A549 (cell line): ENCODE measurements around the gene CEL. TPM values are rescaled to one million over a fixed set of nuclear protein-coding genes. Genes with fewer than 3 reads are reported as not detected.

Experiments used
- ATAC-seq, 2 experiments: fragments of 200-7000 bp in 1 of 2; fragments of >200 bp in 1 of 2; cut with Nextera tagmentation in 1 of 2; cut with Tn5 transposase in 1 of 2; 3 replicates each; pipeline versions ENCODE4 v1.8.0 to v1.9.1; 2018 to 2020; ENCODE audit warnings: mild to moderate bottlenecking in 1 of 2, moderate library complexity in 1 of 2
- CTCF ChIA-PET: fragments of 300-600 bp; sonication (Branson Sonifier 250); formaldehyde crosslinking; extraction: SDS; loops from one replicate; lab custom pipeline; 2021; ENCODE audit warnings: antibody characterized with exemption, inconsistent platforms; lab: Yijun Ruan, JAX
- POLR2A ChIA-PET: fragments of 350-600 bp; formaldehyde crosslinking; extraction: SDS; loops from one replicate; lab custom pipeline; 2021; ENCODE audit warnings: antibody characterized with exemption, inconsistent platforms; lab: Yijun Ruan, JAX
- DNase-seq, 2 experiments: peaks; one replicate each; pipeline versions ENCODE4 v3.0.0 to v3.0.0-alpha.2; 2011 to 2016; ENCODE audit warnings: low read depth in 1 of 2, low spot score in 1 of 2
- FAIRE-seq: peaks from 2 replicates; lab custom pipeline; 2011; peaks lifted over from hg19 to GRCh38; lab: Jason Lieb, UNC
- H3K27ac ChIP-seq, 2 experiments: fragments of >200 bp; sonication (Bioruptor Twin); formaldehyde crosslinking; 3 replicates each; pipeline ENCODE4 v1.5.1; 2016 to 2017
- H3K4me1 ChIP-seq: fragments of >200 bp; sonication (Bioruptor Twin); formaldehyde crosslinking; 3 replicates; pipeline ENCODE4 v1.6.1; 2016
- H3K4me2 ChIP-seq: fragments of >200 bp; sonication (Bioruptor Twin); formaldehyde crosslinking; 3 replicates; pipeline ENCODE4 v1.6.1; 2016
- H3K4me3 ChIP-seq: fragments of >200 bp; sonication (Bioruptor Twin); formaldehyde crosslinking; 3 replicates; pipeline ENCODE4 v1.5.1; 2016
- H3K9me3 ChIP-seq: fragments of >200 bp; sonication (Bioruptor Twin); formaldehyde crosslinking; 3 replicates; pipeline ENCODE4 v1.6.1; 2016
- CEBPB ChIP-seq, 2 experiments: fragments of >200 bp in 1 of 2; sonication (Bioruptor Twin) in 1 of 2; formaldehyde crosslinking in 1 of 2; IDR thresholded peaks; 2 replicates each; pipeline ENCODE4 v1.6.1; 2012 to 2016
- CHD2 ChIP-seq: fragments of 150-350 bp; IDR thresholded peaks from 2 replicates; pipeline ENCODE4 v1.6.1; 2014; ENCODE audit warnings: low read length; ENCODE audit not compliant: partially characterized antibody
- EHMT2 ChIP-seq: fragments of 200-600 bp; sonication (generic); IDR thresholded peaks from 2 replicates; pipeline ENCODE4 v1.6.1; 2016; ENCODE audit warnings: antibody characterized with exemption, low read depth, mild to moderate bottlenecking, moderate library complexity
- ESRRA ChIP-seq: fragments of 150-350 bp; IDR thresholded peaks from 2 replicates; pipeline ENCODE4 v1.6.1; 2014; ENCODE audit warnings: mild to moderate bottlenecking, low read length, borderline replicate concordance
- GATA3 ChIP-seq: IDR thresholded peaks from 2 replicates; pipeline ENCODE4 v1.6.1; 2012; ENCODE audit warnings: borderline replicate concordance
- HDAC2 ChIP-seq: fragments of 200-600 bp; sonication (generic); IDR thresholded peaks from 2 replicates; pipeline ENCODE4 v1.6.1; 2016
- HOXA7 ChIP-seq: fragments of 250-450 bp; sonication (Bioruptor Pico); IDR thresholded peaks from 2 replicates; pipeline ENCODE4 v1.5.0; 2020; ENCODE audit warnings: mild to moderate bottlenecking, moderate library complexity
- MAFK ChIP-seq: fragments of 450-650 bp; IDR thresholded peaks from 2 replicates; pipeline ENCODE4 v1.6.1; 2014; ENCODE audit not compliant: partially characterized antibody
- NFE2L2 ChIP-seq: fragments of 150-350 bp; conservative IDR thresholded peaks from 2 replicates; pipeline ENCODE4 v1.6.1; 2014; ENCODE audit warnings: low read length
- NR3C1 ChIP-seq: fragments of >200 bp; sonication (Bioruptor Twin); formaldehyde crosslinking; IDR thresholded peaks from 3 replicates; pipeline ENCODE4 v1.6.1; 2017
- POLR2A ChIP-seq: IDR thresholded peaks from 2 replicates; pipeline ENCODE4 v1.6.1; 2012; ENCODE audit warnings: mild to moderate bottlenecking, low read length
- POLR2AphosphoS2 ChIP-seq: conservative IDR thresholded peaks from 2 replicates; pipeline ENCODE4 v1.6.1; 2012; ENCODE audit warnings: low read length, improper control_type of control experiment, inconsistent platforms
- RARB ChIP-seq: fragments of 250-450 bp; sonication (Bioruptor Pico); IDR thresholded peaks from 2 replicates; pipeline ENCODE4 v1.8.0; 2021; ENCODE audit warnings: mild to moderate bottlenecking, moderate library complexity
- RCOR1 ChIP-seq: fragments of 150-350 bp; IDR thresholded peaks from 2 replicates; pipeline ENCODE4 v1.6.1; 2014; ENCODE audit warnings: antibody characterized with exemption, low read length, low read depth
- SREBF2 ChIP-seq: fragments of 450-650 bp; IDR thresholded peaks from 2 replicates; pipeline ENCODE4 v1.6.1; 2014; ENCODE audit warnings: mild to moderate bottlenecking, moderate library complexity
- WGBS: methylation state at CpG from one replicate; pipeline ENCODE4 v1.1.6; 2017; ENCODE audit errors: missing lambda C conversion rate; 5-methylcytosine and 5-hydroxymethylcytosine counted together
- polyA plus RNA-seq, 4 experiments: library from polyadenylated mRNA; depleted of rRNA in 3 of 4; stranded (reverse); fragments of >200 nt; fragmentation: RNase III in 1 of 4; extraction: RNeasy Plus Mini Kit Qiagen cat#74134 plus additional on column Dnase treatment in 1 of 4; gene quantifications; 2 replicates in 3 of 4; 3 replicates in 1 of 4; pipeline ENCODE4 v1.2.3, GENCODE V29; 2011 to 2017
- TF ChIP-seq, protein P1 (sequence below): IDR thresholded peaks from 2 replicates; pipeline ENCODE4 v1.6.1; 2012
- TF ChIP-seq, protein P2 (sequence below): fragments of 250-450 bp; sonication (Bioruptor Pico); IDR thresholded peaks from 2 replicates; pipeline ENCODE4 v1.5.0; 2021; ENCODE audit warnings: mild to moderate bottlenecking, moderate library complexity, borderline replicate concordance
- TF ChIP-seq, protein P3 (sequence below): fragments of 250-450 bp; sonication (Bioruptor Pico); IDR thresholded peaks from 2 replicates; pipeline ENCODE4 v1.5.0; 2020; ENCODE audit warnings: low read depth, mild to moderate bottlenecking, moderate library complexity
- TF ChIP-seq, protein P4 (sequence below): fragments of >200 bp; sonication (Bioruptor Twin); formaldehyde crosslinking; IDR thresholded peaks from 3 replicates; pipeline ENCODE4 v1.5.1; 2016
- TF ChIP-seq, protein P5 (sequence below): fragments of 150-350 bp; IDR thresholded peaks from 2 replicates; pipeline ENCODE4 v1.6.1; 2014; ENCODE audit warnings: low read depth, mild to moderate bottlenecking, low read length
- TF ChIP-seq, protein P6 (sequence below): fragments of >200 bp; sonication (Bioruptor Twin); formaldehyde crosslinking; IDR thresholded peaks from 3 replicates; pipeline ENCODE4 v1.6.1; 2016
- TF ChIP-seq, protein P7 (sequence below): fragments of >200 bp; sonication (Bioruptor Twin); formaldehyde crosslinking; IDR thresholded peaks from 2 replicates; pipeline ENCODE4 v1.6.1; 2016

Gene CEL
- polyA plus RNA-seq, 2 of the 4 experiments (the other 2 are of a cell fraction), result 0.23 to 0.68 TPM

DNA sequence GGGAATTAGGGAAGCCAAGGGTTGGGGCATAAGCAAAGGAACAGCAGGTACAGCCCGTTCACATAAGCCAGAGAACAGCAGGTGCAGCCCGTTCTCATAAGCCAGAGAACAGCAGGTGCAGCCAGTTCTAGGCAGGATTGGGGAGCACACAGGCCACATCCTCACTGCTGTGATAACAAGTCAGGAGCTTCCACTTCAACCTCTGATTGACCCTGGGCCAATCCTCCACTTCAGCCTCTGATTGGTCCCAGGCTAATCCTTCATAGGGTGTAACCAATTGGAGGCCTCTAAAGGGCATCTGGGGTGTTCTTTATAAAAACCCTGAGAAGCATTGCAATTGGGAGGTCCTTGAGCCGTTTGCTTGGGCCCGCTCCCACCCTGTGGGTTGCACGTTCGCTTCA is 27.5 kb downstream of the CEL start:
- WGBS, result 86% methylated on average over 6 of the region's 6 CpGs
- ATAC-seq (peak in 1 of 2 experiments; percentile 51; a peak in 3 of 6 replicates), FAIRE-seq (no peak), DNase-seq (peak in 1 of 2 experiments; percentile 17)
- ChIA-PET CTCF (interaction anchor here (1.2 to 5.2 kb wide), 6 partner anchors 10 to 97 kb away, joined by 3 to 39 read pairs (median 5); no protein-coding TSS in a partner anchor), POLR2A (no interaction called here)
- H3K9me3 ChIP-seq, result no peaks in the 10 kb centered on the region
- H3K4me1 ChIP-seq, result no peaks in the 10 kb centered on the region
- H3K27ac ChIP-seq, result no peak overlapping the region
- no peak overlapping the region for H3K4me3 ChIP-seq
- TF ChIP-seq, protein P1, sequence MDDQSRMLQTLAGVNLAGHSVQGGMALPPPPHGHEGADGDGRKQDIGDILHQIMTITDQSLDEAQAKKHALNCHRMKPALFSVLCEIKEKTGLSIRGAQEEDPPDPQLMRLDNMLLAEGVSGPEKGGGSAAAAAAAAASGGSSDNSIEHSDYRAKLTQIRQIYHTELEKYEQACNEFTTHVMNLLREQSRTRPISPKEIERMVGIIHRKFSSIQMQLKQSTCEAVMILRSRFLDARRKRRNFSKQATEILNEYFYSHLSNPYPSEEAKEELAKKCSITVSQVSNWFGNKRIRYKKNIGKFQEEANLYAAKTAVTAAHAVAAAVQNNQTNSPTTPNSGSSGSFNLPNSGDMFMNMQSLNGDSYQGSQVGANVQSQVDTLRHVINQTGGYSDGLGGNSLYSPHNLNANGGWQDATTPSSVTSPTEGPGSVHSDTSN, result no peak
- TF ChIP-seq RCOR1 (no peak), ESRRA (no peak), CHD2 (no peak), NR3C1 (no peak), NFE2L2 (no peak), RARB (no peak), SREBF2 (no peak), CEBPB (IDR thresholded peaks at IDR 0.05) (no peak), HDAC2 (no peak), EHMT2 (no peak)
- TF ChIP-seq, protein P2, sequence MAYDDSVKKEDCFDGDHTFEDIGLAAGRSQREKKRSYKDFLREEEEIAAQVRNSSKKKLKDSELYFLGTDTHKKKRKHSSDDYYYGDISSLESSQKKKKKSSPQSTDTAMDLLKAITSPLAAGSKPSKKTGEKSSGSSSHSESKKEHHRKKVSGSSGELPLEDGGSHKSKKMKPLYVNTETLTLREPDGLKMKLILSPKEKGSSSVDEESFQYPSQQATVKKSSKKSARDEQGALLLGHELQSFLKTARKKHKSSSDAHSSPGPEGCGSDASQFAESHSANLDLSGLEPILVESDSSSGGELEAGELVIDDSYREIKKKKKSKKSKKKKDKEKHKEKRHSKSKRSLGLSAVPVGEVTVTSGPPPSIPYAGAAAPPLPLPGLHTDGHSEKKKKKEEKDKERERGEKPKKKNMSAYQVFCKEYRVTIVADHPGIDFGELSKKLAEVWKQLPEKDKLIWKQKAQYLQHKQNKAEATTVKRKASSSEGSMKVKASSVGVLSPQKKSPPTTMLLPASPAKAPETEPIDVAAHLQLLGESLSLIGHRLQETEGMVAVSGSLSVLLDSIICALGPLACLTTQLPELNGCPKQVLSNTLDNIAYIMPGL (CRISPR knock-in tag), result no peak
- TF ChIP-seq, protein P3, sequence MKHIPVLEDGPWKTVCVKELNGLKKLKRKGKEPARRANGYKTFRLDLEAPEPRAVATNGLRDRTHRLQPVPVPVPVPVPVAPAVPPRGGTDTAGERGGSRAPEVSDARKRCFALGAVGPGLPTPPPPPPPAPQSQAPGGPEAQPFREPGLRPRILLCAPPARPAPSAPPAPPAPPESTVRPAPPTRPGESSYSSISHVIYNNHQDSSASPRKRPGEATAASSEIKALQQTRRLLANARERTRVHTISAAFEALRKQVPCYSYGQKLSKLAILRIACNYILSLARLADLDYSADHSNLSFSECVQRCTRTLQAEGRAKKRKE (CRISPR knock-in tag), result no peak
- TF ChIP-seq, protein P4, sequence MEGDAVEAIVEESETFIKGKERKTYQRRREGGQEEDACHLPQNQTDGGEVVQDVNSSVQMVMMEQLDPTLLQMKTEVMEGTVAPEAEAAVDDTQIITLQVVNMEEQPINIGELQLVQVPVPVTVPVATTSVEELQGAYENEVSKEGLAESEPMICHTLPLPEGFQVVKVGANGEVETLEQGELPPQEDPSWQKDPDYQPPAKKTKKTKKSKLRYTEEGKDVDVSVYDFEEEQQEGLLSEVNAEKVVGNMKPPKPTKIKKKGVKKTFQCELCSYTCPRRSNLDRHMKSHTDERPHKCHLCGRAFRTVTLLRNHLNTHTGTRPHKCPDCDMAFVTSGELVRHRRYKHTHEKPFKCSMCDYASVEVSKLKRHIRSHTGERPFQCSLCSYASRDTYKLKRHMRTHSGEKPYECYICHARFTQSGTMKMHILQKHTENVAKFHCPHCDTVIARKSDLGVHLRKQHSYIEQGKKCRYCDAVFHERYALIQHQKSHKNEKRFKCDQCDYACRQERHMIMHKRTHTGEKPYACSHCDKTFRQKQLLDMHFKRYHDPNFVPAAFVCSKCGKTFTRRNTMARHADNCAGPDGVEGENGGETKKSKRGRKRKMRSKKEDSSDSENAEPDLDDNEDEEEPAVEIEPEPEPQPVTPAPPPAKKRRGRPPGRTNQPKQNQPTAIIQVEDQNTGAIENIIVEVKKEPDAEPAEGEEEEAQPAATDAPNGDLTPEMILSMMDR, result no peak
- TF ChIP-seq, protein P5, sequence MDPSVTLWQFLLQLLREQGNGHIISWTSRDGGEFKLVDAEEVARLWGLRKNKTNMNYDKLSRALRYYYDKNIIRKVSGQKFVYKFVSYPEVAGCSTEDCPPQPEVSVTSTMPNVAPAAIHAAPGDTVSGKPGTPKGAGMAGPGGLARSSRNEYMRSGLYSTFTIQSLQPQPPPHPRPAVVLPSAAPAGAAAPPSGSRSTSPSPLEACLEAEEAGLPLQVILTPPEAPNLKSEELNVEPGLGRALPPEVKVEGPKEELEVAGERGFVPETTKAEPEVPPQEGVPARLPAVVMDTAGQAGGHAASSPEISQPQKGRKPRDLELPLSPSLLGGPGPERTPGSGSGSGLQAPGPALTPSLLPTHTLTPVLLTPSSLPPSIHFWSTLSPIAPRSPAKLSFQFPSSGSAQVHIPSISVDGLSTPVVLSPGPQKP, result no peak
- no peak overlapping the region for H3K4me2 ChIP-seq

DNA sequence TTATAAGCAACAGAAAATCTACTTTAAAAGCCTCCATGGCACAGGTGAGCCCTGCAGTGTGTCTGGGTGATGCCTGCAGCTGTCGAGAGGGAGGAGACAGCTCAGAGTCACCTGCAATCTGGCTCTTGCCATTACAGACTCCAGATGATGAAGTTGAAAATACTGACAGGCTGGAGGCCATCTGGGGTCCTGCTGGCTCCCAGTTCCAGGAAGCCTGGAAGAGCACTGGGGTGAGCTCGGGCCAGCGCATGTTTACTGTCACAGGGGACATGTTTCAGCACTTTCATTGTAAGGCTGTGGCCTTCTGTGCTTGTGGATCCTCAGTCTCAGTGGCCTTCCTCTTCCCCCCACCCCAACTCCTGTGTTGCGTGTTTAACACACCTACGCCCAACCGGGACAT is 28.4 kb downstream of the CEL start:
- ChIA-PET POLR2A (no interaction called here), CTCF (interaction anchor here (0.6 to 5.2 kb wide), 6 partner anchors 12 to 1023 kb away, joined by 3 to 39 read pairs (median 5); no protein-coding TSS in a partner anchor)
- TF ChIP-seq, protein P6, sequence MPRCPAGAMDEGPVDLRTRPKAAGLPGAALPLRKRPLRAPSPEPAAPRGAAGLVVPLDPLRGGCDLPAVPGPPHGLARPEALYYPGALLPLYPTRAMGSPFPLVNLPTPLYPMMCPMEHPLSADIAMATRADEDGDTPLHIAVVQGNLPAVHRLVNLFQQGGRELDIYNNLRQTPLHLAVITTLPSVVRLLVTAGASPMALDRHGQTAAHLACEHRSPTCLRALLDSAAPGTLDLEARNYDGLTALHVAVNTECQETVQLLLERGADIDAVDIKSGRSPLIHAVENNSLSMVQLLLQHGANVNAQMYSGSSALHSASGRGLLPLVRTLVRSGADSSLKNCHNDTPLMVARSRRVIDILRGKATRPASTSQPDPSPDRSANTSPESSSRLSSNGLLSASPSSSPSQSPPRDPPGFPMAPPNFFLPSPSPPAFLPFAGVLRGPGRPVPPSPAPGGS, result no peak
- TF ChIP-seq POLR2AphosphoS2, result no peak
- no peak for TF ChIP-seq NR3C1
- TF ChIP-seq MAFK, result no peak
- TF ChIP-seq, protein P7, sequence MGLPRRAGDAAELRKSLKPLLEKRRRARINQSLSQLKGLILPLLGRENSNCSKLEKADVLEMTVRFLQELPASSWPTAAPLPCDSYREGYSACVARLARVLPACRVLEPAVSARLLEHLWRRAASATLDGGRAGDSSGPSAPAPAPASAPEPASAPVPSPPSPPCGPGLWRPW, result no peak
- TF ChIP-seq GATA3, result no peak
- no peak for TF ChIP-seq POLR2A
- no peak for TF ChIP-seq CEBPB (IDR thresholded peaks at IDR 0.05)
- TF ChIP-seq, protein P5, result no peak
- no peak for TF ChIP-seq HOXA7
- ATAC-seq, result no peak
- Histone ChIP-seq H3K4me1 (no peaks in the 10 kb centered on the region), H3K4me3 (no peak overlapping the region), H3K27ac (no peak overlapping the region), H3K9me3 (peaks cover 6% of the 10 kb centered on the region), H3K4me2 (no peak overlapping the region)
- FAIRE-seq, result no peak
- 89% methylated on average over 5 of the region's 6 CpGs for WGBS
- no peak for DNase-seq
